Naive thymus-derived CD4-positive, alpha-beta T cell (primary cell): ENCODE measurements around the gene RRAGC. TPM values are rescaled to one million over a fixed set of nuclear protein-coding genes. Genes with fewer than 3 reads are reported as not detected.
"Not testable (repeated sequence)": the region's sequence is repeated elsewhere in the genome, so short reads cannot be mapped to it uniquely, and the experiment has no call there.

Experiments
- ATAC-seq: fragments of 150-1000 bp; cut with Tn5 transposase; 2 replicates; pipeline ENCODE4 v1.10.0; 2021; ENCODE audit warnings: mild to moderate bottlenecking, moderate library complexity
- CTCF ChIA-PET: fragments of 350-600 bp; sonication (Branson Sonifier 250); formaldehyde crosslinking; loops from one replicate; lab custom pipeline; 2021; ENCODE audit warnings: antibody characterized with exemption; lab: Charles Lee
- POLR2A ChIA-PET: fragments of 350-600 bp; sonication (Branson Sonifier 250); formaldehyde crosslinking; loops from one replicate; lab custom pipeline; 2021; ENCODE audit warnings: antibody characterized with exemption, inconsistent platforms; lab: Charles Lee
- DNase-seq, 9 donors: peaks; one replicate each; pipeline versions ENCODE4 v3.0.0 to v3.0.0-alpha.2; 2020 to 2022; ENCODE audit warnings: mixed read lengths in 1 of 9
- H3K27ac ChIP-seq: one replicate; pipeline ENCODE4 v1.7.0; 2013; ENCODE audit warnings: mild to moderate bottlenecking, low read depth, low read length, moderate library complexity
- H3K27me3 ChIP-seq, 2 donors: one replicate each; pipeline ENCODE4 v1.7.0; 2013; ENCODE audit warnings: low read length in 2 of 2, mild to moderate bottlenecking in 2 of 2, moderate library complexity in 2 of 2; ENCODE audit not compliant: control insufficient read depth in 2 of 2, insufficient read depth in 2 of 2
- H3K36me3 ChIP-seq, 3 experiments: 1 replicate in 2 of 3; 2 replicates in 1 of 3; pipeline ENCODE4 v1.7.0; 2013; ENCODE audit warnings: low read length in 3 of 3, mild to moderate bottlenecking in 3 of 3, moderate library complexity in 1 of 3; ENCODE audit not compliant: insufficient read depth in 3 of 3, control insufficient read depth in 2 of 3
- H3K4me1 ChIP-seq, 2 donors: one replicate each; pipeline ENCODE4 v1.7.0; 2013; ENCODE audit warnings: low read length in 2 of 2, mild to moderate bottlenecking in 2 of 2, moderate library complexity in 1 of 2; ENCODE audit not compliant: control insufficient read depth in 2 of 2, insufficient read depth in 2 of 2
- H3K4me3 ChIP-seq: 2 replicates; pipeline ENCODE4 v1.7.0; 2013; ENCODE audit warnings: mild to moderate bottlenecking, low read length
- H3K9me3 ChIP-seq, 3 experiments: 1 replicate in 2 of 3; 2 replicates in 1 of 3; pipeline ENCODE4 v1.7.0; 2013; ENCODE audit warnings: low read length in 3 of 3; ENCODE audit not compliant: control insufficient read depth in 2 of 3
- H3K27ac Mint-ChIP-seq, 9 donors: one replicate each; pipeline ENCODE4 v1.8.0; 2020 to 2022; ENCODE audit warnings: mixed read lengths in 9 of 9, mild to moderate bottlenecking in 8 of 9, moderate library complexity in 5 of 9, inconsistent platforms in 2 of 9
- H3K27me3 Mint-ChIP-seq, 5 donors: one replicate each; pipeline ENCODE4 v1.8.0; 2021 to 2022; ENCODE audit warnings: mixed read lengths in 5 of 5, mild to moderate bottlenecking in 1 of 5
- H3K36me3 Mint-ChIP-seq, 5 donors: one replicate each; pipeline ENCODE4 v1.8.0; 2020 to 2022; ENCODE audit warnings: mixed read lengths in 5 of 5, mild to moderate bottlenecking in 3 of 5, inconsistent platforms in 1 of 5
- H3K4me1 Mint-ChIP-seq, 7 donors: one replicate each; pipeline ENCODE4 v1.8.0; 2020 to 2022; ENCODE audit warnings: mixed read lengths in 7 of 7, mild to moderate bottlenecking in 3 of 7, inconsistent platforms in 1 of 7
- H3K4me3 Mint-ChIP-seq, 10 donors: one replicate each; pipeline ENCODE4 v1.8.0; 2020 to 2022; ENCODE audit warnings: mild to moderate bottlenecking in 10 of 10, mixed read lengths in 10 of 10, moderate library complexity in 6 of 10, inconsistent platforms in 2 of 10
- H3K9me3 Mint-ChIP-seq, 11 donors: one replicate each; pipeline ENCODE4 v1.8.0; 2020 to 2022; ENCODE audit warnings: mixed read lengths in 11 of 11, mild to moderate bottlenecking in 4 of 11, inconsistent platforms in 1 of 11, moderate library complexity in 1 of 11
- intact Hi-C, 2 donors: fragments of 100-400 bp; cut with micrococcal nuclease; formaldehyde crosslinking; loops; one replicate each; pipeline ENCODE4 v1.15.1; 2023
- polyA plus RNA-seq, 2 donors: library from polyadenylated mRNA; unstranded; fragments of 300-500 nt; fragmentation: Illumina TruSeq; gene quantifications; one replicate each; pipeline ENCODE4 v1.2.3, GENCODE V29; 2021
- total RNA-seq, 6 experiments: library from RNA in 5 of 6; stranded (reverse) in 5 of 6; gene quantifications; 1 replicate in 5 of 6; 2 replicates in 1 of 6; pipeline ENCODE4 v1.2.3 and lab custom pipeline; 2021 to 2026

Gene RRAGC
- total and polyA plus RNA-seq, 7 experiments from 2014 or later = 6.6 to 24.4 (median 16.2) TPM

GRCh38 chr1:38845088-38845487 is 14.5 kb downstream of the RRAGC start:
- Mint-ChIP-seq H3K4me1 (peaks cover 3 to 31% (median 14%) of the 10 kb centered on the region in 7 donors), H3K36me3 (peaks cover 5 to 55% (median 28%) of the 10 kb centered on the region in 5 donors)
- CTCF ChIA-PET = interaction anchor here (0.8 to 1.0 kb wide), 2 partner anchors 12 to 247 kb away, joined by 3 read pairs; no protein-coding TSS in a partner anchor
- H3K4me3 ChIP-seq, DNase-seq, H3K27me3 ChIP-seq, ATAC-seq, H3K9me3 Mint-ChIP-seq, H3K27me3 Mint-ChIP-seq, H3K27ac Mint-ChIP-seq, H3K9me3 ChIP-seq, H3K27ac ChIP-seq, POLR2A ChIA-PET, H3K4me1 ChIP-seq, intact Hi-C loops, H3K4me3 Mint-ChIP-seq: not testable (repeated sequence)
- H3K36me3 ChIP-seq = peaks cover 0 to 34% (median 13%) of the 10 kb centered on the region in 3 experiments

GRCh38 chr1:38840281-38840680 is 19.3 kb downstream of the RRAGC start:
- Histone ChIP-seq H3K9me3 (no peaks in the 10 kb centered on the region), H3K27me3 (no peaks in the 10 kb centered on the region), H3K27ac (no peak overlapping the region), H3K36me3 (peaks cover 0 to 32% (median 3%) of the 10 kb centered on the region in 3 experiments), H3K4me3 (no peak overlapping the region), H3K4me1 (no peaks in the 10 kb centered on the region)
- intact Hi-C loops = no loop called here
- ChIA-PET POLR2A (no interaction called here), CTCF (no interaction called here)
- H3K27ac Mint-ChIP-seq = peak overlapping the region in 5 of 9 donors; percentile 3 to 64 (median 37)
- no peak for DNase-seq
- H3K4me3 Mint-ChIP-seq = no peak overlapping the region
- no peaks in the 10 kb centered on the region for H3K27me3 Mint-ChIP-seq
- H3K9me3 Mint-ChIP-seq = peaks cover 0 to 4% (median 0%) of the 10 kb centered on the region in 11 donors
- H3K4me1 Mint-ChIP-seq = peaks cover 0 to 23% (median 10%) of the 10 kb centered on the region in 7 donors
- no peak for ATAC-seq
- H3K36me3 Mint-ChIP-seq = peaks cover 5 to 54% (median 23%) of the 10 kb centered on the region in 5 donors

- no peak overlapping the region for H3K27ac Mint-ChIP-seq
- H3K4me3 Mint-ChIP-seq = no peak overlapping the region
- intact Hi-C loops = loop anchor here in 1 of 2 donors (5.0 kb wide), 1 partner anchor 253 kb away; no protein-coding TSS in a partner anchor
- DNase-seq = no peak
- no peak overlapping the region for H3K27ac ChIP-seq
- H3K36me3 ChIP-seq = peaks cover 0 to 26% (median 0%) of the 10 kb centered on the region in 3 experiments
- ATAC-seq = no peak
- no peaks in the 10 kb centered on the region for H3K4me1 ChIP-seq
- POLR2A ChIA-PET = interaction anchor here (0.7 kb wide), 1 partner anchor 1038 kb away, joined by 3 read pairs; no protein-coding TSS in a partner anchor
- H3K27me3 ChIP-seq = no peaks in the 10 kb centered on the region
- peaks cover 0 to 6% (median 0%) of the 10 kb centered on the region in 5 donors for H3K27me3 Mint-ChIP-seq
- CTCF ChIA-PET = interaction anchor here (0.9 kb wide), 1 partner anchor 807 kb away, joined by 6 read pairs; no protein-coding TSS in a partner anchor
- no peak overlapping the region for H3K4me3 ChIP-seq
- no peaks in the 10 kb centered on the region for H3K9me3 ChIP-seq
- H3K9me3 Mint-ChIP-seq = peaks cover 0 to 1% (median 0%) of the 10 kb centered on the region in 11 donors
- H3K4me1 Mint-ChIP-seq = peaks cover 2 to 26% (median 10%) of the 10 kb centered on the region in 7 donors
- H3K36me3 Mint-ChIP-seq = peaks cover 0 to 45% (median 15%) of the 10 kb centered on the region in 5 donors
These were observed 20.2 kb downstream of the RRAGC start for GRCh38 chr1:38839363-38839762.

- ATAC-seq, H3K4me3 ChIP-seq, H3K27ac Mint-ChIP-seq, H3K27ac ChIP-seq, H3K4me1 ChIP-seq, H3K4me3 Mint-ChIP-seq, POLR2A ChIA-PET, H3K9me3 ChIP-seq, H3K27me3 ChIP-seq, H3K9me3 Mint-ChIP-seq, DNase-seq: not testable (repeated sequence)
- CTCF ChIA-PET = interaction anchor here (0.6 to 3.4 kb wide), 3 partner anchors 18 to 613 kb away, joined by 3 to 14 read pairs (median 3); no protein-coding TSS in a partner anchor
- Mint-ChIP-seq H3K27me3 (peaks cover 0 to 28% (median 5%) of the 10 kb centered on the region in 5 donors), H3K4me1 (peaks cover 0 to 10% (median 3%) of the 10 kb centered on the region in 7 donors), H3K36me3 (peaks cover 0 to 28% (median 6%) of the 10 kb centered on the region in 5 donors)
- peaks cover 0 to 16% (median 0%) of the 10 kb centered on the region in 3 experiments for H3K36me3 ChIP-seq
- intact Hi-C loops = loop anchor here in 1 of 2 donors (5.0 kb wide), 1 partner anchor 256 kb away; no protein-coding TSS in a partner anchor
These were observed 23.3 kb downstream of the RRAGC start for GRCh38 chr1:38836316-38836715.

- ChIA-PET CTCF (interaction anchor here (0.7 to 3.4 kb wide), 4 partner anchors 18 to 812 kb away, joined by 3 to 14 read pairs (median 3); no protein-coding TSS in a partner anchor), POLR2A (no interaction called here)
- Mint-ChIP-seq H3K4me1 (peaks cover 0 to 6% (median under 1%) of the 10 kb centered on the region in 7 donors), H3K9me3 (no peaks in the 10 kb centered on the region), H3K27ac (no peak overlapping the region), H3K4me3 (no peak overlapping the region), H3K36me3 (peaks cover 0 to 21% (median 6%) of the 10 kb centered on the region in 5 donors), H3K27me3 (peaks cover 8 to 35% (median 12%) of the 10 kb centered on the region in 5 donors)
- peaks cover 0 to 16% (median 0%) of the 10 kb centered on the region in 3 experiments for H3K36me3 ChIP-seq
- H3K4me1 ChIP-seq = no peaks in the 10 kb centered on the region
- no peak overlapping the region for H3K4me3 ChIP-seq
- peak in 7 of 9 donors; percentile 52 to 79 (median 71) for DNase-seq
- peak; percentile 90 for ATAC-seq
- peaks cover 0 to 9% of the 10 kb centered on the region in 2 donors for H3K27me3 ChIP-seq
- intact Hi-C loops = loop anchor here (1.0 to 5.0 kb wide), 7 partner anchors 257 to 945 kb away; partner anchors contain the start of gene SF3A3 (in 1 of the 2)
- no peaks in the 10 kb centered on the region for H3K9me3 ChIP-seq
- no peak overlapping the region for H3K27ac ChIP-seq
These were observed 24.4 kb downstream of the RRAGC start for GRCh38 chr1:38834937-38835827.

- H3K9me3 ChIP-seq = no peaks in the 10 kb centered on the region
- peaks cover 0 to 9% of the 10 kb centered on the region in 2 donors for H3K27me3 ChIP-seq
- ATAC-seq (no peak), DNase-seq (no peak)
- intact Hi-C loops = loop anchor here (2.0 kb wide), 3 partner anchors 474 to 816 kb away; no protein-coding TSS in a partner anchor
- no peak overlapping the region for H3K27ac ChIP-seq
- peaks cover 0 to 16% (median 6%) of the 10 kb centered on the region in 5 donors for H3K36me3 Mint-ChIP-seq
- H3K27me3 Mint-ChIP-seq = peaks cover 9 to 42% (median 21%) of the 10 kb centered on the region in 5 donors
- H3K4me3 ChIP-seq = no peak overlapping the region
- no peaks in the 10 kb centered on the region for H3K9me3 Mint-ChIP-seq
- H3K27ac Mint-ChIP-seq = no peak overlapping the region
- ChIA-PET POLR2A (no interaction called here), CTCF (interaction anchor here (0.6 to 3.4 kb wide), 4 partner anchors 8 to 812 kb away, joined by 3 to 14 read pairs (median 3); no protein-coding TSS in a partner anchor)
- H3K4me1 Mint-ChIP-seq = peaks cover 0 to 6% (median 0%) of the 10 kb centered on the region in 7 donors
- peaks cover 0 to 12% (median 0%) of the 10 kb centered on the region in 3 experiments for H3K36me3 ChIP-seq
- H3K4me1 ChIP-seq = no peaks in the 10 kb centered on the region
- H3K4me3 Mint-ChIP-seq = no peak overlapping the region
These were observed 25.3 kb downstream of the RRAGC start for GRCh38 chr1:38834221-38834782.
